ENCODE measurements around the gene OSBPL3.

The OSBPL3 gene

DNA sequence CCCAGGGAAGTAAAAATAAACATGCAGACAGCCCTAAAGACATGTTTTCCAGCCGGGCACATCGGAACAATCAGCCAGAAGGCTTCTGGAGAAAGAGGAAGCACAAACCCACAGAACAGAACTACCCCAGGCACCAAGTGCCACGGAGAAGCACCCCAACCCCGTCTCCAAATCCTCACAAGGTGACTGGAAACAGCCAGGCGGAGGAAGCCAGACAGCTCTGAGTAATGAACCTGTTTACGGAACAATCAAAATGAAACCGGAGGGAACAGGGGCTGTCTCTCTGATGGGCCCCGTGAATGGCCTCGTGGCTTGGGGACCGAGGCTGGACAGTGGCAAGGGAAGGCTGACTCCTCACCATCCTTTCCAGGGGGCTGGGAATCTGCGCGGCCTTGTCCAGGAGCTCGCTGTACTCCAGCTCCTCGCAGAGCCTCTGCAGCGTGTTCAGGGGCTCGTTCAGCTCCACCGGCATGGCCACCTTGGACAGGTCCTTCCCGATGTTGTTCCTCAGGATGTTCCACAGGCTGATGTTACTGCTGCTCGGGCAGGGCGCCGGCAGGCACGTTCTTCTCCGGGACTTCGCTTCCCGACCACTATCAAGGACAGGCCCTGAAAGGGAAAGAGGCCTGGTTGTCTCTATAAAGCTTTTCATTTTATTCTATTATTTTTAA lies 145.7 kb downstream of the OSBPL3 start:
- TF ChIP-seq POU2F2 (IDR thresholded peaks at IDR 0.05; ENCODE audit: low read depth, low read length), result 0 out of 2 replicates have a peak, but pooled peaks have one; percentile 18
- TF ChIP-seq POLR2AphosphoS5 (IDR thresholded peaks at IDR 0.05; ENCODE audit: low read depth, low read length), result no peak
- no peak for TF ChIP-seq POLR2A (IDR thresholded peaks at IDR 0.05; ENCODE audit: low read depth, low read length)
- TF ChIP-seq SPI1 (IDR thresholded peaks at IDR 0.05; ENCODE audit: low read depth, low read length), result 0 out of 2 replicates have a peak, but pooled peaks have one; percentile 17
- no peak for TF ChIP-seq PAX5 (IDR thresholded peaks at IDR 0.05; ENCODE audit: insufficient read depth, low read length, severe bottlenecking)
- 0 out of 2 replicates have a peak, but pooled peaks have one; percentile 31 for TF ChIP-seq TAF1 (IDR thresholded peaks at IDR 0.05; ENCODE audit: low read depth, low read length)
- DNase-seq (ENCODE audit: insufficient read length, low spot score) (no peak), FAIRE-seq (peak; percentile 54)

- FAIRE-seq (no peak), DNase-seq (ENCODE audit: insufficient read length, low spot score) (no peak)
- no peak for TF ChIP-seq TAF1 (IDR thresholded peaks at IDR 0.05; ENCODE audit: low read depth, low read length)
- TF ChIP-seq POLR2A (IDR thresholded peaks at IDR 0.05; ENCODE audit: low read depth, low read length), result no peak
Observed at GRCh38 chr7:24833549-24833948, 146.4 kb downstream of the OSBPL3 start.

DNA sequence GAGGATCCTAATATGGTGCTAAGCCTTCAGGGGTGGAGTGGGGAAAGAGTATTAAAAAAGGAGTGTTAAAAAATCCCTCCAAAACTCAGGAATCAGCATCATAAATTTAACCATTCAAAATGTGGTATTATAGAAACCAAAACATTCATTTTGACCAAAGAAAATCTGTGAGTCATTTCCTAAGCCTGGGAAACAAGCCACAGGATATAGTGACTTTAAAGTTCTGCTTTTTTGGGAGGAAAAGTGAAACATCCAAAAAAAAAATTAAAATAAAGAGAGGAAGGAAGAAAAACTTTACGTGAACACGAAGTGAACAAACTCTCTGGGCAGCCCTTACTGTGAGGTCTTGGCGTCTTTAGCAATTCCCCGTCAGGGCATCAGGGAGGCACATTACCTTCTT lies 148.7 kb downstream of the OSBPL3 start:
- no peak for FAIRE-seq
- no peak for TF ChIP-seq POLR2A (IDR thresholded peaks at IDR 0.05; ENCODE audit: low read depth, low read length)
- TF ChIP-seq SPI1 (IDR thresholded peaks at IDR 0.05; ENCODE audit: low read depth, low read length), result no peak
- TF ChIP-seq POLR2AphosphoS5 (IDR thresholded peaks at IDR 0.05; ENCODE audit: low read depth, low read length), result no peak
- no peak for TF ChIP-seq POU2F2 (IDR thresholded peaks at IDR 0.05; ENCODE audit: low read depth, low read length)
- no peak for TF ChIP-seq TAF1 (IDR thresholded peaks at IDR 0.05; ENCODE audit: low read depth, low read length)
- TF ChIP-seq PAX5 (IDR thresholded peaks at IDR 0.05; ENCODE audit: insufficient read depth, low read length, severe bottlenecking), result no peak
- DNase-seq (ENCODE audit: insufficient read length, low spot score), result no peak

DNA sequence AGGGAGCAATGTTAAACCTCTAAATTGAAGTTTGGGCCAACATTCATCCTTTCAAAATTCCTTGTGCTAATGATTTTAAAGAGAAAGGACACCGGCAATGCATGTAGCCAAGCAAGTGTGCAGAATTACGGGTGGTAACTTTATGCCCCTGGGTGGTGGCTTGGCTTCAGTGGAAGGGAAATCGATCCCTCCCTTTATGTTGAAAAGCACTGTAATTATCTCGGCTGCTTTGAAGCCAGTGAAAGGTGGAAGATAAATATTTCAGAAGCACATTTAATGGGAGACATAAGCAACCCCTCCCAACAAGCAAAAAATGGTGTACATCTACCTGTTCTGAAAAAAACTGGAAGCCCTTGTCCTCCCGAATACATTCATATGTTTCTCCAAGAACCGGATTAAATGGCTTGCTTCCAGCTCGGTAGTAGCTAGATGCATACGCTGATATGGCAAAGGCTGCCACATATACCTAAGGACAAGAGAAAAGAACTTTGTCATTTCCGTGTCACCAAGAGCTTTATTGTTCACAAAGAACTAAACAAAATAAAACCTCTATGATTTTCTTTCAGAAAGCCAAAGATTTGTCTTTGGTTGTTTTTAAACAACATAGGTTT lies 149.4 kb downstream of the OSBPL3 start:
- DNase-seq (ENCODE audit: insufficient read length, low spot score) (no peak), FAIRE-seq (no peak)
- TF ChIP-seq SPI1 (IDR thresholded peaks at IDR 0.05; ENCODE audit: low read depth, low read length) (no peak), POLR2AphosphoS5 (IDR thresholded peaks at IDR 0.05; ENCODE audit: low read depth, low read length) (no peak), POLR2A (IDR thresholded peaks at IDR 0.05; ENCODE audit: low read depth, low read length) (no peak), POU2F2 (IDR thresholded peaks at IDR 0.05; ENCODE audit: low read depth, low read length) (no peak), PAX5 (IDR thresholded peaks at IDR 0.05; ENCODE audit: insufficient read depth, low read length, severe bottlenecking) (no peak)

- TF ChIP-seq SPI1 (IDR thresholded peaks at IDR 0.05; ENCODE audit: low read depth, low read length) (no peak), POU2F2 (IDR thresholded peaks at IDR 0.05; ENCODE audit: low read depth, low read length) (no peak), POLR2A (IDR thresholded peaks at IDR 0.05; ENCODE audit: low read depth, low read length) (no peak), POLR2AphosphoS5 (IDR thresholded peaks at IDR 0.05; ENCODE audit: low read depth, low read length) (no peak), PAX5 (IDR thresholded peaks at IDR 0.05; ENCODE audit: insufficient read depth, low read length, severe bottlenecking) (no peak), TAF1 (IDR thresholded peaks at IDR 0.05; ENCODE audit: low read depth, low read length) (no peak)
Observed at GRCh38 chr7:24829787-24830186, 150.2 kb downstream of the OSBPL3 start.

DNA sequence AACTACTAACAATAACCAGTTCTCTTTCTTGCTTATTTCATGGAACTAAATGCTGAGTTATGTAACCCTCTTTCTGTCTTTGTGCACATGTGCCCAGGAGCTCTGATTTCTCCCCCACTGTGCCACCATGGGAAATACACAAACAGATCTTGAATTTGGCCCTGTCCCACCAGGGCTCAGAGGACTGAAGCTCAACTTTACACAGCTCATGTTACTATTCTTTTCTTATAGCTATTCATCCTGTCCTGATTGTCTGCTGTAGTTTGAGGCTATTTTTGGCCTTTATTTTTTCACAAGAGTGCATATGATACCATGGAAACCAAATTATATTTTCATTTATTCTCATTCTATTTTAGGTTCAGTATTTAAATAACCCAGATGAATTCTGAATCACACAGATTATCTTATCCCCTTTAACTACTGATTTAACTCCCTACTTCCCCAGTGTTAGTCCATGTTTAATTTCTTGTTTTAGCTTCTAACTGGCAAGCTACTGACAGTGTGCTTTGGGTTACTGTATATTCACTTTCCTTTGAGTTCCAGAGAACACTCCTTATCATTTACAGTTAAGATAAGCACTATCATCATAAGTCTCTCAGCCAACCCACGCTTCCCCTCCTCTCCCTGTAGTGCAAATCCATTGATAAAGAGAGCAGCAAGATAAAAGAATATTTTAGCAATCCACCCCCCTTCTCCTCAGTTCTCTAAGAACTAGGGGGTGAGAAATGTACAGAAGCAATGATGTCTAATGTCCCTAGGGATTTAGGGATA lies 150.9 kb downstream of the OSBPL3 start:
- no peak for TF ChIP-seq PAX5 (IDR thresholded peaks at IDR 0.05; ENCODE audit: insufficient read depth, low read length, severe bottlenecking)
- TF ChIP-seq TAF1 (IDR thresholded peaks at IDR 0.05; ENCODE audit: low read depth, low read length), result no peak
- no peak for TF ChIP-seq POLR2A (IDR thresholded peaks at IDR 0.05; ENCODE audit: low read depth, low read length)
- TF ChIP-seq SPI1 (IDR thresholded peaks at IDR 0.05; ENCODE audit: low read depth, low read length), result no peak
- no peak for TF ChIP-seq POU2F2 (IDR thresholded peaks at IDR 0.05; ENCODE audit: low read depth, low read length)
- no peak for TF ChIP-seq POLR2AphosphoS5 (IDR thresholded peaks at IDR 0.05; ENCODE audit: low read depth, low read length)
- FAIRE-seq, result no peak
- no peak for DNase-seq (ENCODE audit: insufficient read length, low spot score)

More at GRCh38 chr7:24829787-24830186, 150.2 kb downstream of the OSBPL3 start:
- no peak for DNase-seq (ENCODE audit: insufficient read length, low spot score)
- no peak for FAIRE-seq

- FAIRE-seq (no peak), DNase-seq (ENCODE audit: insufficient read length, low spot score) (no peak)
- TF ChIP-seq POLR2AphosphoS5 (IDR thresholded peaks at IDR 0.05; ENCODE audit: low read depth, low read length), result no peak
- TF ChIP-seq POLR2A (IDR thresholded peaks at IDR 0.05; ENCODE audit: low read depth, low read length), result no peak
- no peak for TF ChIP-seq SPI1 (IDR thresholded peaks at IDR 0.05; ENCODE audit: low read depth, low read length)
- no peak for TF ChIP-seq TAF1 (IDR thresholded peaks at IDR 0.05; ENCODE audit: low read depth, low read length)
- TF ChIP-seq POU2F2 (IDR thresholded peaks at IDR 0.05; ENCODE audit: low read depth, low read length), result no peak
- no peak for TF ChIP-seq PAX5 (IDR thresholded peaks at IDR 0.05; ENCODE audit: insufficient read depth, low read length, severe bottlenecking)
Observed at GRCh38 chr7:24827589-24827988, 152.4 kb downstream of the OSBPL3 start.

- TF ChIP-seq POU2F2 (IDR thresholded peaks at IDR 0.05; ENCODE audit: low read depth, low read length) (no peak), POLR2A (IDR thresholded peaks at IDR 0.05; ENCODE audit: low read depth, low read length) (no peak), POLR2AphosphoS5 (IDR thresholded peaks at IDR 0.05; ENCODE audit: low read depth, low read length) (no peak), SPI1 (IDR thresholded peaks at IDR 0.05; ENCODE audit: low read depth, low read length) (no peak), PAX5 (IDR thresholded peaks at IDR 0.05; ENCODE audit: insufficient read depth, low read length, severe bottlenecking) (no peak), TAF1 (IDR thresholded peaks at IDR 0.05; ENCODE audit: low read depth, low read length) (no peak)
- FAIRE-seq, result no peak
- DNase-seq (ENCODE audit: insufficient read length, low spot score), result no peak
Observed at GRCh38 chr7:24827027-24827426, 153.0 kb downstream of the OSBPL3 start.

- no peak for TF ChIP-seq POLR2AphosphoS5 (IDR thresholded peaks at IDR 0.05; ENCODE audit: low read depth, low read length)
- FAIRE-seq, result no peak
- no peak for DNase-seq (ENCODE audit: insufficient read length, low spot score)
Observed at GRCh38 chr7:24826662-24827020, 153.3 kb downstream of the OSBPL3 start.
